ENCODE results near the gene CACNB1. TPM values are rescaled to one million over a fixed set of nuclear protein-coding genes. Genes with fewer than 3 reads are reported as not detected.

The CACNB1 gene
- total RNA-seq, 1 experiment from 2014 or later = 20.0 TPM

DNA sequence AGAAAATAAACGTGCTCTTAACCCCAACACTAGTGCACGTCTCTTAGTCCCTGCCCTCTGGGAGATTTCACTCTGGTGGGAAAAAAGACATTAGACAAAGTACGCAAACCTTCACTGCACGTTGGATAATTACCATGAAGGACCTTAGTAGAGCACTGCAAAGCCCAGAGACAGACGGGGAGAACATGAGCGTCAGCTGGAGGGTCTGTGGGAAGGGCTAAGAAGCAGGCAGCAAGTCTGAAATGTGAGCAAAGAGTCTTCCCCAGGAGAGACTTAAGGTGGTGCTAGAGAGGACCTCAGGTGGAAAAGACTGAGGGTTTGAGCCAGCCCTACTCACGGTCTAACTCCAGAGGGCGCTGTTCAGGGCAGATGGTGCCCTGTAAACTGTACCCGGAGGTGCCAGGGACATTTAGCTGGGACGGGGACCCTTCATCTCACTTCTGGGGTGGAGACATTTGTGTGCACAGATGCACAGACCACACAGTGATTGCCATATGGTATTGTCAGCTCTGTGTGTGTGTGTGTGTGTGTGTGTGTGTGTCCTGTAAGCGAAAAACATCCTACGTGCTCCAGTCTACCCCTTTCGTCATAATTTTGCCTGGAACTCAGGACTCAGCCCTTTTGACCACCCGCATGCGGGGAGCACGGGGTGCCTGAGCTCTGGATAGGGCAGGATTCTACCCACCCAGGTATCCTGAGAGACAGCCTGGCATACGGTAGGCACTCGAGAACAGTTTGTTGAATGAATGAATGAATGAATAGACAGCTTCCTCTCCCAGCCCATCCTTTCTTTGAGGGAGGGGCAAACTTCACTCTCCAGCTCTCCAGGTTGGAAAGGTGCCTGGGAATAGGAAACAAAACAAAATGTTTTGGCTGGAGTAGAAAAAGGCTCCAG, 38.3 kb upstream of the CACNB1 start:
- Histone ChIP-seq H3K23me2 (ENCODE audit: insufficient read length, low read depth, low read length, poor library complexity, severe bottlenecking) (peaks cover 8% of the 10 kb centered on the region), H2BK5ac (ENCODE audit: insufficient read length, low read length) (no peak overlapping the region), H2BK12ac (ENCODE audit: insufficient read length, low read depth, low read length) (no peak overlapping the region), H2AFZ (ENCODE audit: low read length) (no peak overlapping the region), H3K23ac (ENCODE audit: insufficient read length, low read depth, low read length) (no peak overlapping the region), H3K4me2 (ENCODE audit: insufficient read depth, insufficient read length, low read length) (no peak overlapping the region), H3K27ac (ENCODE audit: insufficient read length, low read depth, low read length) (no peak overlapping the region), H3K14ac (ENCODE audit: insufficient read depth, low read length) (no peak overlapping the region), H4K5ac (ENCODE audit: insufficient read length, low read depth, low read length) (no peak overlapping the region), H4K20me1 (ENCODE audit: control insufficient read depth, insufficient read depth, insufficient read length) (no peaks in the 10 kb centered on the region), H3T11ph (ENCODE audit: low read length) (no peak overlapping the region), H4K91ac (ENCODE audit: insufficient read length, low read depth, low read length) (no peak overlapping the region), H3K79me2 (ENCODE audit: insufficient read depth, low read length) (no peaks in the 10 kb centered on the region), H3K4ac (ENCODE audit: low read depth, low read length) (no peak overlapping the region), H3K9me3 (ENCODE audit: control insufficient read depth, low read depth, low read length) (no peaks in the 10 kb centered on the region), H3K4me1 (ENCODE audit: insufficient read depth, low read length) (no peaks in the 10 kb centered on the region), H3K18ac (ENCODE audit: insufficient read length, low read depth, low read length) (no peak overlapping the region), H3K9ac (ENCODE audit: extremely low read depth, insufficient read length, low read length) (no peak overlapping the region), H3K27me3 (ENCODE audit: insufficient read depth, low read length) (0 out of 2 replicates have a peak, but pooled peaks cover 2% of the 10 kb centered on the region), H2AK5ac (ENCODE audit: insufficient read length, low read length) (no peak overlapping the region), H2BK15ac (ENCODE audit: low read depth, low read length) (no peak overlapping the region), H4K8ac (replicated peaks; ENCODE audit: insufficient read length, low read depth, low read length) (no peak overlapping the region), H2BK20ac (ENCODE audit: low read depth, low read length, poor library complexity, severe bottlenecking) (no peak overlapping the region), H3K79me1 (ENCODE audit: insufficient read depth, low read depth, low read length, poor library complexity, severe bottlenecking) (no peaks in the 10 kb centered on the region), H3K56ac (ENCODE audit: insufficient read length, low read depth, low read length) (no peak overlapping the region), H2BK120ac (ENCODE audit: low read depth, low read length, poor library complexity, severe bottlenecking) (no peak overlapping the region)
- DNase-seq = peak; percentile 94
- Mint-ChIP-seq H3K27me3 (ENCODE audit: low read depth) (peaks cover 6% of the 10 kb centered on the region), H3K36me3 (ENCODE audit: insufficient read depth in 1 of 3, low read depth in 3 of 3) (no peaks in the 10 kb centered on the region), H3K9me3 (no peaks in the 10 kb centered on the region), H3K27ac (peak overlapping the region in 2 of 3 experiments; percentile 19 to 33; a peak in 3 of 7 replicates), H3K4me1 (peaks cover 20 to 30% of the 10 kb centered on the region in 2 experiments), H3K4me3 (peak overlapping the region in 1 of 2 experiments; percentile 51; a peak in 3 of 5 replicates)
- WGBS (ENCODE audit: extremely low coverage, insufficient read length, low lambda C conversion rate) = no CpG with 5 or more reads among the region's 18 CpGs
- TF ChIP-seq, protein P1, sequence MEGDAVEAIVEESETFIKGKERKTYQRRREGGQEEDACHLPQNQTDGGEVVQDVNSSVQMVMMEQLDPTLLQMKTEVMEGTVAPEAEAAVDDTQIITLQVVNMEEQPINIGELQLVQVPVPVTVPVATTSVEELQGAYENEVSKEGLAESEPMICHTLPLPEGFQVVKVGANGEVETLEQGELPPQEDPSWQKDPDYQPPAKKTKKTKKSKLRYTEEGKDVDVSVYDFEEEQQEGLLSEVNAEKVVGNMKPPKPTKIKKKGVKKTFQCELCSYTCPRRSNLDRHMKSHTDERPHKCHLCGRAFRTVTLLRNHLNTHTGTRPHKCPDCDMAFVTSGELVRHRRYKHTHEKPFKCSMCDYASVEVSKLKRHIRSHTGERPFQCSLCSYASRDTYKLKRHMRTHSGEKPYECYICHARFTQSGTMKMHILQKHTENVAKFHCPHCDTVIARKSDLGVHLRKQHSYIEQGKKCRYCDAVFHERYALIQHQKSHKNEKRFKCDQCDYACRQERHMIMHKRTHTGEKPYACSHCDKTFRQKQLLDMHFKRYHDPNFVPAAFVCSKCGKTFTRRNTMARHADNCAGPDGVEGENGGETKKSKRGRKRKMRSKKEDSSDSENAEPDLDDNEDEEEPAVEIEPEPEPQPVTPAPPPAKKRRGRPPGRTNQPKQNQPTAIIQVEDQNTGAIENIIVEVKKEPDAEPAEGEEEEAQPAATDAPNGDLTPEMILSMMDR (conservative IDR thresholded peaks at IDR 0.05) = peak; percentile 98

All from H9 (cell line).